Skin epidermis (tissue), 12 donors: ENCODE measurements around the gene CATSPERE.
"Not testable (repeated sequence)": the region's sequence is repeated elsewhere in the genome, so short reads cannot be mapped to it uniquely, and the experiment has no call there.

Experiments used
- H3K27ac ChIP-seq, 21 experiments: fragments of 200-600 bp; sonication (generic) in 11 of 21; one replicate each; pipeline ENCODE4 v1.5.0; 2020; ENCODE audit warnings: mild to moderate bottlenecking in 3 of 21, inconsistent platforms in 2 of 21, moderate library complexity in 2 of 21
- H3K4me3 ChIP-seq, 7 experiments: fragments of 200-600 bp; sonication (generic) in 2 of 7; one replicate each; pipeline ENCODE4 v1.5.0; 2020; ENCODE audit warnings: inconsistent platforms in 2 of 7, mild to moderate bottlenecking in 2 of 7, moderate library complexity in 1 of 7

Gene CATSPERE

DNA sequence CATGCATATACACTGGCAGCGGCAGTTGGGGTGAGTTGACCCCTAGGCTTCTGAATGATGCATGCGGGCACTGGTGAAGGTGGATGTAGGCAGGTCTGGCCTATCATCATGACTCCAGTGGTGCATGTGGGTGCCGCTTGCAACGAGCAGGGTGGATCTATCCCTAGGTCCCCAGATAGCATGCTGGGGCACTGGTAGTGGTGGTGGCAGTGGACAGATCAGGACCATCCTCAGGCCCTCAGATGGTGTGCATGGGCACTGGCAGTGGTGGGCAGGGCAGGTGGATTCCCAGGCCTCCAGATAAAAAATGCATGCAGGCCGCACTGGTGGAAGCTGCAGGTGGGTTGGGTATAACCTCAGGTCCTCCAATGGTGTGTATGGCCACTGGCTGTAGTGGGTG is 52.4 kb downstream of the CATSPERE start:
- Histone ChIP-seq H3K4me3 (no peak overlapping the region), H3K27ac (no peak overlapping the region)

DNA sequence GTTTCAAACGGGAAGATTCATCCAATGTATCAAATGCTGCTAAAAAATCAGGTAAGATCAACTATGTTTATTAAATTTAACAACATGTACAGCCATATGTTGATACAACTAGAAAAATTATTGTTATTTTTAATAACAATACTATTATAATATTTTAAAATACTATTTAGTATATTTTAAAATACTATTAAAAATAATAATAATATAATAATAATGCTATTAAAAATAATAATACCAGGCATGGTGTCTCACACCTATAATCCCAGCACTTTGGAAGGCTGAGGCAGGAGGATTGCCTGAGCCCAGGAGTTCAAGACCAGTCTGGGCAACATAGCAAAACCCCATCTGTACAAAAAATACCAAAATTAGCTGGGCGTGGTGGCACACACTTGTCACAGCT is 54.6 kb downstream of the CATSPERE start:
- no peak overlapping the region for H3K27ac ChIP-seq
- H3K4me3 ChIP-seq: no peak overlapping the region

DNA sequence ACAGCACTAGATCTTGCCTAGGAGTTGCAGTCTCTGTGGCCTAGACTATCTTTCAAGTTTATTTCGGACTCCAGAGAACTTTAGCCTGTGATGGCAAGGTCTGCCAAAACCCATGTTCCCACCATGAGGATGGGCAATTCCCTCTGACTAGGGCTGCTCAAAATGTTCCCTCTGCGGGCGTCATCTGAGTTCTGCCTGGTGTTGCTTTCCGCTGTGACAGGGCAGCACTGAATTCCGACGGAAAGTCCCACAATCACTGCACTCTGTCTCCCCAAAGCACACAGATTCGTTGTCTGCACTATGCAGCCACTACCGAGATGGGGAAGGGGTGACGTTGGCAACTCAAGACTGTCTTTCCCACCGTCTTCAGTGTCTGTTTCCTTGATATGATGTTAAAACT is 75.2 kb downstream of the CATSPERE start:
- H3K27ac ChIP-seq: no peak overlapping the region
- no peak overlapping the region for H3K4me3 ChIP-seq

DNA sequence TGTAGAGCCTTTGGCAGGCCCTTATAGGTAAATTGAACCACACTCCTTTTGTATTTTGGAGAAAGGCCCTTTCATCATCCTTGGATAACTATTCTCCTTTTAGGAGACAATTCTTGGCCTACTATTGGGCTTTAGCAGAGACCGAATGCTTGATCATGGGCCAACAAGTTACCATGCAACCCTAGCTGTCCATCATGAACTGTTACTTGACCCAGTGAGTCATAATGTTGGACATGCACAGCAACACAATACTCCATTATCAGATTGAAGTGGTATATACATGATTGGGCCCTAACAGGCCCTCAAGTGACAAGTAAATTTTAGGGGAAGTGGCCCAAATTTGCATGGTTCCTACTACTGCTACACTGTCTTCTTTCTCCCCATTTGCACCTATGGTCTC is 84.4 kb downstream of the CATSPERE start:
- Histone ChIP-seq H3K4me3 (no peak overlapping the region), H3K27ac (no peak overlapping the region)

DNA sequence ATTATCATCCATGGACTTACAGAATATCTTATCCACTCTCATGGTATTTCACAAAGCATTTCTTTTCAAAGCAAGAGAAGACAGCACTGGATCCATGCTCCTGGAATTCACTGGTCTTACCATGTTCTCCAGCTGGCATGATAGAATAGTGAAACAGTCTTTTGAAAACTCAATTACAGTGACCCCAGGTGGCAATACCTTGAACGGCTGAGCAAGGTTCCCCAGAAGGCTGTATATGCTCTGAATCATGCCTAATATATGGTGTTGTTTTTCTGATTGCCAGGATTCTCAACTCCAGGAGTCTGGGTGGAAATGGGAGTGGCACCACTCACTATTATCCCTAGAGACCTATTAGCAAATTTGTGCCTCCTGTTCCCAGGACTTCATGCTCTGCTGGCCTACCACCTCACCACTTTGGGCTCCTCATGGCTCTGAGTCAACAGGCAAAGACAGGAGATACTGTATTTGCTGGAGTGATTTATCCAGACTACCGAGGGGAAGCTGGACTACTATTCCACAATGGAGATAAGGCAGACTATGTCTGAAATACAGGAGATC is 87.6 kb downstream of the CATSPERE start:
- no peak overlapping the region for H3K27ac ChIP-seq
- H3K4me3 ChIP-seq: no peak overlapping the region

DNA sequence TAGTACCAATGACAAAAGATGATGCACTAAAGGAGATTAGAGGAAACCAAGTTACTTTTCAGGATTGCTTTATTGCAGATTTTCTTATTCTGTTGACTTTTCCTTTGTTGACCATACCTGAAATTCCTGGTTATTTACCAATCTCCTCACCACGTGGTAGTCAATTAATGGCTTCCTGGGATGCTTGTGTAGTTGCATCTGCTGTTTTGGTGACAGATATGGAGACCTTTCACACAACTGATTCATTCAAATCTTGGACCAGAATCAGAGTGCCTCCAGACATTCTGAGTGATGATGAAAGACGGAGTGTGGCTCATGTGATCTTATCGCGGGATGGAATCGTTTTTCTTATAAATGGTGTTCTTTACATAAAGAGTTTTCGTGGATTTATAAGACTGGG is 91.3 kb downstream of the CATSPERE start:
- Histone ChIP-seq H3K4me3 (no peak overlapping the region), H3K27ac (no peak overlapping the region)

DNA sequence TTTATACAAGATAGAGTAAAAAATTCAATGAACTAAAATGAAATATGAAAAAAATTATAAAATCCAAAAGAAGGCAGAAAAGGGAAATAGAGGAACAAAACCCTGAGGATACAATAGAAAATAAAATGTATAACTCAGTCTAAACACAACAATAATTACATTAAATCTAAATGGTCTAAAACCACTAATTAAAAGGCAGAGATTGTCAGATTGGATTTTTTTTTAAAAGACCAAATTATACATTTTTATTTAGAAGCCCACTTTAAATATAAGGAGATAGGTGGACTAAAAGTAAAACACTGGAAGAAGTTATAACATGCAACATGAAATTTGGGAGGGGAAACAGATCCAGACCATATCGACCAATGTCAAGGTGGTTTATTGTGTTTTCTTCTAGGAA is 95.2 kb downstream of the CATSPERE start:
- Histone ChIP-seq H3K4me3 (no peak overlapping the region), H3K27ac (no peak overlapping the region)

DNA sequence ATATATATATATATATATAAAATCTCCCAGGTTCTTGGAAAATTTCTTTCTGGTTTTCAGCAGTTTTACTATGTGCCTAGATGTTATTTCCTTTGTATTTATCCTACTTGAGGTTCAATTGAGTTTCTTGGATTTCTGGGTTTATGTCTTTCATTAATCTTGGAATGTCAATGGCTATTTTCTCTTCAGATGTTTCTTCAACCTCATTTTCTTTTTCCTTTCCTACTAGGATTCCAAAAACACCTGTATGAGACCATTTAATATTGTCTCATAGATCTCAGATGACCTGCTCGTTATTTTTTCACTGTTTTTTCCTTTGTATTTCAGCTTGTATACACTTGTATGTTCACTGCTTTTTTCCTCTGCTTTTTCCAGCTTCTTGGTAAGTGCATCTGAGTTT is 96.5 kb downstream of the CATSPERE start:
- H3K4me3 ChIP-seq: no peak overlapping the region

DNA sequence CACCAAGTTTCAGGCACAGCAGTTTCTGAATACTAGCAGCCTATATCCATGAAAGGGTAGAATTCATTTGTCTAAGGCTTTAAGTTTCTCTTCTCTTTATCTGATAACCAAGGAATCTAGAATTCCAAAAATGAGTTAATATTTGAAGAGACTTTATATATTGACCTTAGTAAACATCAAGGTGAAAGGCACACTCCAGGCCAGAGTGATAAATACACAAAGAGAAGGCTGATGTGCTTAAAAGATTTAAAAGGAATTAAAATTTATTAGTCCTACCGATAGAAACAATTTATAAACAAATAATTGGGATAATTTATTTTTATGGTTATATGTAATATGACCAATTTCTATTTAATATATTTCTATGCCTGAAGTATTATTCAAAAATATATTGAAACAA is 98.5 kb downstream of the CATSPERE start:
- Histone ChIP-seq H3K27ac (no peak overlapping the region), H3K4me3 (no peak overlapping the region)

More for the DNA sequence above, 96.5 kb downstream of the CATSPERE start:
- no peak overlapping the region for H3K27ac ChIP-seq

DNA sequence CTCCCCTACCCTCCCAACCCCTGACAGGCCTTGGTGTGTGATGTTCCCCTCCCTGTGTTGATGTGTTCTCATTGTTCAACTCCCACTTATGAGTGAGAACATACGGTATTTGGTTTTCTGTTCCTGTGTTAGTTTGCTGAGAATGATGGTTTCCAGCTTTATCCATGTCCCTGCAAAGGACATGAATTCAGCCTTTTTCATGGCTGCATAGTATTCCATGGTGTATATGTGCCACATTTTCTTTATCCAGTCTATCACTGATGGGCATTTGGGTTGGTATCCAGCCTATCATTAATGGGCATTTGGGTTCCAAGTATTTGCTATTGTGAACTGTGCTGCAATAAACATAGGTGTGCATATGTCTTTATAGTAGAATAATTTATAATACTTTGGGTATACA is 101.8 kb downstream of the CATSPERE start:
- H3K4me3 ChIP-seq, H3K27ac ChIP-seq: not testable (repeated sequence)

DNA sequence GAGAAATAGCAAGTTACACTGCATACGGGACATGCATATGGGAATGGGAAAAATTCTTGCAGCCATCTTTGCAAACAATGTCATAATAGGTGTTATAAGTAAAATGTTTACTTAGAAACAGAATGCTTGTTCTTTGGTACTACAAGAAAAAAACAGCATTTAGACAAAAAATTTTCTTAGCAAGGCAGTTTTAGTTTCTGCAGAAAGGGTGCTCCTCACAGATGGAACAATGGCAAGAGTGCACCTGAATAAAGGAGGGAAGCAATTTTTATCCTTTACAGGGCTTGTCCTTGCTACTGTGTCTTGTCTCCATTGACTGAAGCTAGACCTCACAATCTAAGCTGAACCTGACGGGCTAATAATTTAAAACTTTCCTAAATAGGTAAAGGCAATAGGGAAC is 112.7 kb downstream of the CATSPERE start:
- H3K4me3 ChIP-seq: no peak overlapping the region
- H3K27ac ChIP-seq: no peak overlapping the region

DNA sequence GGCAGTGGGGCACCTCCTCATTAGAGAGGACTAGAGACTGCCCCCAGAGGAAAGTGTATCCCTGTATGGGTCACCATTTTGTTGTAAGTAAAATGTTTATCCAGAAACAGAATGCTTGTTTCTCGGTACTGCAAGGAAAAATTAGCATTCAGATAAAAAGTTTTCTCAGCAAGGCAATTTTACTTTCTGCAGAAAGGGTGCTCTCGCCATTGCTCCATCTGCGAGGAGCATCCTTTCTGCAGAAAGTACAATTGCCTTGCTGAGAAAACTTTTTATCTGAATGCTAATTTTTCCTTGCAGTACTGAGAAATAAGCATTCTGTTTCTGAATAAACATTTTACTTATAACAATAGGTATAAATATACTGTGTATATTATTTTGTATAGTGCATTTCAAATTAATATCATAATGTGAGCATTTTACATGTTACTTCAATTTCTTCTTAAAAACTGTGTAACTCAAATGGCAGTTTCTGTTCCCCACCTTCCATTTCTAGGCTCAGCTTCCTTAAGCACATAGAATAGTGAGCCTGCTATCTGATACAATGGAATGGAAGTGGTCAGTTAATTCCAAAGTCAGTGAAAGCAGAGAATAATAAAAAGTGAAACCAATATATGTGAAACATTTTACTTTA is 115.3 kb downstream of the CATSPERE start:
- H3K4me3 ChIP-seq: no peak overlapping the region
- H3K27ac ChIP-seq: no peak overlapping the region

DNA sequence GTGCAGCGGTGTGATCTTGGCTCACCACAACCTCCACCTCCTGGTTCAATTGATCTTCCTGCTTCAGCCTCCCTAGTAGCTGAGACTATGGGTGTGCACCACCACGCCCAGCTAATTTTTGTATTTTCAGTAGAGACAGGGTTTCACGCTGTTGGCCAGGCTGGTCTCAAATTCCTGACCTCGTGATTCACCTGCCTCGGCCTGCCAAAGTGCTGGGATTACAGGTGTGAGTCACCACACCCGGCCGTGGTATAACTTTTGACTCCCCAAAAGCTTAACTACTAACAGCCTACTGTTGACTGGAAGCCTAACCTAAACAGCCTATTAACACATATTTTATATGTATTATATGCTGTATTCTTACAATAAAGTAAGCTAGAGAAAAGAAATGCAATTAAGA is 117.1 kb downstream of the CATSPERE start:
- H3K4me3 ChIP-seq, H3K27ac ChIP-seq: not testable (repeated sequence)

DNA sequence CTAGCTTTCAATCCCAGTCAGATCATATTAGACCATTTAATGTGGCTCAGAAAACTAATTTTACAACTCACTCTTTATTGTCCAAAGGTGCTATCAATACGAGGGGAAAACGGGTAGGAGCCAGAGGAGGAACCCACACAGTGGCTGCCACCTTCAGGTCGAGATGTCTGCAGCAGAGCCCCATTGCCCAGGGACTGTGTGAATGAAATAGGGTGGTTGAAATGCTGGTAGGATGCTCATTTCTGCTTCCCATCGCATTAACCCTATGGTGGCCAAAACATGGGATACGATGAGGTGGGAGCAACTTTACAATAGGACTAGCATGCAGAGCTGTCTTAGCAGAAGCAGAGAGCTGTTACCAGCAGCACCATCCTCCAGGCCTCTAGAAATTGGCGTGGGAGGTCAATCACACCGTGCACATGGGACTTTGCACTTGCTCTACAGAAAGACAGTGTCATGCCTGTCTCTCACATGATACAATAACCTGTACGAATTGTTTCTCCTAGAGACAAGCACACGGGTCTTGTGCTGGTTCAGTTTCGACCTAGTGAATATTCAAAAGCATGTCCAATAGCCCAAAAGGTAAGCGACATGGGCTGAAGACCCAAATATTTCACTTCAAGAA is 122.4 kb downstream of the CATSPERE start:
- Histone ChIP-seq H3K27ac (no peak overlapping the region), H3K4me3 (no peak overlapping the region)

DNA sequence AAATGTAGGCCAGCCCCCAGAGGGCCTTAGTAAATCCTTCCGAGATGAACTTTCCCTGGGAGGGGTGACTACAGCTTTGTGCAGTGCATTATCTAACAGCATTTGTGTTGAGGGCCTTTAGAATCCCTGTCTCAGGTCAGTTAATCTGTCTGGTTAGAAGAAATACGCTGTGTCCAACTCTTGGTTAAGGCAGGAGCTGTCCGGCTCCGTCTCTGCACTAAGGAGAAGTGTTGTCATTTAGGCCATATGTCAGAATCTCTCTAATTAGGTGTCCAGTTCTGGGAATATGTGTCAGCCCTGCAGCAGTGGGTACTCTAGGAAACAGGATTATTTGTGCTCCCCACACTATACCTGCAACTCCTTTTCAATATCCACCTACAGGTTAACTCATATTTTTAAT is 124.8 kb downstream of the CATSPERE start:
- Histone ChIP-seq H3K4me3 (no peak overlapping the region), H3K27ac (no peak overlapping the region)

DNA sequence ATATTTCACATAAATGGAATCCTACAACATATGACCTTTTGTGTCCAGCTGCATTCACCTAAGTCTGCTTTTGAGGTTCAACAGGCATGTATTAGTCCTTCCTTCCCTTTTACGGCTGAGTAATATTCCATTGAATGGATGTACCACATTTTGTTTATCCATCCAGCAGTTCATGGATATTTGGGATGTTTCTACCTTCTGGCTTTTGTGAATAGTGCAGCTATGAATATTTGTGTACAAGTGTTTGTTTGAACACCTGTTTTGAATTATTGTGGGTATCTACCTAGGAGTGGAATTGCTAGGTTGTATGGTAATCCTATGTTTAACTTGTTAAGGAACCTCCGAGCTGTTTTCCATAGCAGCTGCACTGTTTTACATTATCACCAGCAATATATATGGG is 129.6 kb downstream of the CATSPERE start:
- H3K27ac ChIP-seq: no peak overlapping the region
- H3K4me3 ChIP-seq: no peak overlapping the region

DNA sequence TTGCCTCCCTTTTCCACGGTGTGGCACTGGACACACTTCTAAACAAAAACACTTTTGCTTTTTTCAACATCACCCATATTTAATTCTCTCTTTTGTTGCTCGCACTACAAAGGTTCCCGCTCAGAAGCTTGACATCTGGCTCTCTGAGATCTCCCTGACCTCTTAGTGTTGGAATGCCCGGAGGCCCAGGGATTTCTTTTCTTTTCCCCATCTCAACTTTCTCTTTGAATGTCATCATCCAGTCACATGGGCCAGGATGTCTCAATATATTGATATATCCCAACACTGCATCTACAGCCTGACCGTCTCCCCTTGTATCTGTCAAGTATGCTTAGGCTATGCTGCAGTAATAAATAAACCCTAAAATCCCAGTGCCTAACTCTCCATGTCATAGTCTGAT is 137.5 kb downstream of the CATSPERE start:
- H3K27ac ChIP-seq: no peak overlapping the region
- no peak overlapping the region for H3K4me3 ChIP-seq

DNA sequence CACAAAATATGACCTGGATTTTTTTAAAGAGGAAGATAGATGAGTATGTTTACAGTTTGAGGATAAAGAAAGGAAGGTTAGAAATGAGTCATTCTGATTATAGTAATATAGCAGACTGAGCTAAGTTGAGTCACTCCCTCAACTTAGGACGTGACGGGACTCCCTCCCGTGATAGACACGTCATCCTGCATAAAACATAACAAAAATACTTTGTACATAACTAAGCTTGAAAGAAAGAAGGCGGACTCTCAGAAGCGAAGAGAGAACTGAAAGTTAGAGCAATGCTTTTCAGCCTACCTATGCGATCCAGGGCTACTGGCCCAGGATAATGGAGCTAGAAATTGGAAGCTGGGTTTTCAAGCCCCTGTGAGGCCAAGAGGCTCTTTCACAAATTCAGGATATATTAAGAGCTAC is 138.9 kb downstream of the CATSPERE start:
- H3K4me3 ChIP-seq: peak overlapping the region in 2 of 7 experiments; percentile 12 to 20
- H3K27ac ChIP-seq: peak overlapping the region in 10 of 21 experiments; percentile 2 to 66 (median 42)

DNA sequence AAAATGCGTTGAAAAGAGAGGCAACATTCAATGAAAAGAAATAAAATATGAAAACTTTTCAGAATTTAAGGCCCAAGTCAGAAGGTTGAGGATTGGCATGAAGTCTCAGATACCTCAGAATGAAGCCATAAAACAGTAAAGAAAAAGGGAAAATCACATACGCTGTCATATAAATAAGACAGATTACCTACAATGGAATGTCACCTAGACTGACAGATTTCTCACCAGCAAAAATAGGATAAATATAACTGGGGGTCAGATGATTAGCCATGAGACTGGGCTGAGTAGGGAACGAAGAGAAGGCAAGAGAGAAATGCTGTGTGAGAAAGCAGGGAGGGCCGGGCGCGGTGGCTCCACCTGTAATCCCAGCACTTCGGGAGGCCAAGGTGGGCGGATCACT is 140.3 kb downstream of the CATSPERE start:
- no peak overlapping the region for H3K4me3 ChIP-seq
- H3K27ac ChIP-seq: no peak overlapping the region

DNA sequence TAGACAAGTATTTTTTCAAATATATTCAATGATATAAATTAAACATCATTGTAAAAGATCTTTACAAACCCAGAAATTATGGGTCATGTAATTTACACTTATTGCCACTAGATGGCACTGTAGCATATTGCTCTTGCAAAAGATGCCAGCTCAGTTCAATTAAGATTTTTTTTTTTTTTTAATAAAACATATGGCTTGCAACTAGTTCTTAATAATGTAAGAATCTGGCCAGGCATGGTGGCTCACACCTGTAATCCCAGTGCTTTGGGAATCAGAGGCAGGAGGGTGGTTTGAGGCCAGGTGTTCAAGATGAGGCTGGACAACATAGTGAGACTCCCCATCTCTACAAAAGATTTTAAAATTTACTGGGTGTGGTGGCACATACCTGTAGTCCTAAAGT is 142.4 kb downstream of the CATSPERE start:
- no peak overlapping the region for H3K27ac ChIP-seq
- no peak overlapping the region for H3K4me3 ChIP-seq

DNA sequence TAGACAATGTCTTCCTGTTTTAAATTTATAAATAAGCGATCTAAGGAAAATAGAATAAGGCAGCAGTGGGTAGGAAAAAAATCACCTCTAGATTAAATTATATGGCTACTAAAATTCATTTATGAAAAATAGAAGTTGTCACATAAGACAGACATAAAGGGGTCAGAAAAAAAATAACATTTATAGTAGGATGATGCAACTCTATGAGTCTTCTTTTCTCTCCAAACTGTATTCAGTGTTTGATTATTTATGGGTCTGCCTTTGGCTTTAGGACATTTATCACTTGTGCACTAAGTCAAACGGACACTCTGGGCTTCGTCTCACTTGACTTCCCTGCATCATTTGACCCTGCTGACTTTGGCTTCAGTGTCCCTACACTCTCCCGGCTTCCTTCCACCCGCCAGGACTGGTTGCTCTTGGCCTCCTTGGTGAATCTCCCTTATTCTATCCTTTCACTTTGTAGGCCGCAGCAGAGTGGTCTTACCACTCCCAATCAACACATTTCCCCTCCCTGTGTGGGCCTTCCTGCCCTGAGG is 144.8 kb downstream of the CATSPERE start:
- H3K27ac ChIP-seq: no peak overlapping the region
- no peak overlapping the region for H3K4me3 ChIP-seq
